Astrocyte of the cerebellum (primary cell): ENCODE data around the gene ADRA2B.

Source experiments
- DNase-seq: peaks from one replicate; pipeline ENCODE4 v3.0.0-alpha.2; 2011; ENCODE audit warnings: low read depth
- H3K4me3 ChIP-seq: 2 replicates; pipeline ENCODE4 v1.5.1; 2011; ENCODE audit warnings: mild to moderate bottlenecking, low read depth, low read length, moderate library complexity
- CTCF ChIP-seq: IDR thresholded peaks from 2 replicates; pipeline ENCODE4 v1.5.1; 2012; ENCODE audit warnings: low read length, low read depth, moderate library complexity, mild to moderate bottlenecking; ENCODE audit errors: missing control alignments
- in situ Hi-C: cut with HindIII; loops from 2 replicates; pipeline ENCODE4 v1.10.0; 2017; ENCODE audit warnings: low sequenced_read_pairs

The ADRA2B gene

GRCh38 chr2:96122391-96122790 is 6.0 kb upstream of the ADRA2B start:
- in situ Hi-C loops = no loop called here
- H3K4me3 ChIP-seq = no peak overlapping the region
- no peak for TF ChIP-seq CTCF
- no peak for DNase-seq

DNA sequence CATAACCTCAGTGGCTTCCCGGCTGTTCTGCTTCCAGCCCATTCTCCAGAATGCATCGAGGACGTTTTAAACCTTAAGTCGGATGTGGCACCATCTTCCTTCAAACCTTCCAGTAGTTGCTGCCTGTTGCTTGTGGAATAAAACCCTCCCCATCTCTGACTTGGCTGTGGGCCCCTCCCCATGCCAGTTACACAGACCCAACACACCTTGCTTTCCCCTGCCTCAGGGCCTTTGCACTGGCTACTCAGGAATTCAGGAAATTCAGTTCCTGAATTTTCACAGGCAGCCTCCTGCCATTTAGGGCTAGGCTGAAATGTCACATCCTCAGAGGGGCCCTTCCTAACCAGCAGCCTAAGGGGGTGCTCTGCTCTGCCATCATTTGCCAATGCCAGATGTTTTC is 5.0 kb upstream of the ADRA2B start:
- in situ Hi-C loops = no loop called here
- H3K4me3 ChIP-seq = no peak overlapping the region
- DNase-seq = no peak
- no peak for TF ChIP-seq CTCF

GRCh38 chr2:96120991-96121390 is 4.6 kb upstream of the ADRA2B start:
- in situ Hi-C loops = no loop called here
- no peak for TF ChIP-seq CTCF
- DNase-seq = no peak

GRCh38 chr2:96120091-96120720 is 3.8 kb upstream of the ADRA2B start:
- in situ Hi-C loops = no loop called here
- no peak overlapping the region for H3K4me3 ChIP-seq
- TF ChIP-seq CTCF = no peak
- no peak for DNase-seq

More at GRCh38 chr2:96120991-96121390, 4.6 kb upstream of the ADRA2B start:
- H3K4me3 ChIP-seq = no peak overlapping the region

GRCh38 chr2:96119389-96119751 is 3.0 kb upstream of the ADRA2B start:
- no peak overlapping the region for H3K4me3 ChIP-seq
- in situ Hi-C loops = no loop called here
- DNase-seq = no peak
- no peak for TF ChIP-seq CTCF

DNA sequence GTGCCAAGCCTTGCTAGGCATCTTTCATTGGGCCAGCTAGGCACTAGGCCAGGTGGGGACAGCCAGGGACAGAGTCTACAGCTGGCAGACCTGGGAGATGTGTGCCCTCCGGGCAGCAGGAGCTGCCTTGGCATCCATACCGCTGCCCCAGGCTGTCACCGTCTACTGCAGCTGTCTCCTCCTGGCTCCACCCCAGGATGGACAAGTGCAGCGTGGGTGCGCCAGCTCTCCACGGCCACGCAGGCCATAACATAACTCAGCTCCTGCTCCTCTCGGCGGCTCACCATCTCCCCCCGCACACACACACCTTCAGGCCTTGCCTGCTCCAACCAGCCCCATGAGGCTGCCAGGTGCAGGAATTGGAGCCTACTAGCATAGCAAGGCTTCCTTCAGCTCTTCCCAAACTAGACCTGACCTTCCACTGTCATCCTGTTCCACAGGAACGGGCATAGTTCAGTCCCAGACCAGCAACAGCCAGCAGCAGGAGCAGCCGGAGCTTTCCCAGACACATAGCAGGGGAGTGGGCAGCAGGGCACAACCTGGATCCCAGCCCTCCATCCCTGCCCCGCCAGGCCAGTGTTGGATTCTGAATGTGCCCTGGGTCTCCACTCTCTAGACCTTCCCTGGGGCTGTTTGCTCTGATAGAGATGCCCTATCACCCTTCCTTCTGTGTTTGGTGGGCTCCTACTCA is 2.5 kb upstream of the ADRA2B start:
- in situ Hi-C loops = no loop called here
- TF ChIP-seq CTCF = no peak
- no peak for DNase-seq
- no peak overlapping the region for H3K4me3 ChIP-seq
